Progenitor cell of endocrine pancreas (in vitro differentiated cells): ENCODE results near the gene E2F8. TPM values are rescaled to one million over a fixed set of nuclear protein-coding genes. Genes with fewer than 3 reads are reported as not detected.

Experiments
- DNase-seq: peaks from one replicate; pipeline ENCODE4 v3.0.0; 2021; ENCODE audit warnings: low spot score; ENCODE audit not compliant: unreplicated experiment
- H3K27ac Mint-ChIP-seq: 2 replicates; pipeline ENCODE4 v1.8.0; 2021; ENCODE audit warnings: mild to moderate bottlenecking, moderate library complexity, mixed read lengths
- H3K27me3 Mint-ChIP-seq: 2 replicates; pipeline ENCODE4 v1.8.0; 2021; ENCODE audit warnings: mixed read lengths
- H3K36me3 Mint-ChIP-seq: 2 replicates; pipeline ENCODE4 v1.8.0; 2022; ENCODE audit warnings: mixed read lengths; ENCODE audit not compliant: insufficient read depth
- H3K4me1 Mint-ChIP-seq: 2 replicates; pipeline ENCODE4 v1.8.0; 2021; ENCODE audit warnings: low read depth, mixed read lengths
- H3K4me3 Mint-ChIP-seq: 2 replicates; pipeline ENCODE4 v1.8.0; 2021; ENCODE audit warnings: low read depth, mild to moderate bottlenecking, moderate library complexity, mixed read lengths
- H3K9me3 Mint-ChIP-seq: 2 replicates; pipeline ENCODE4 v1.8.0; 2021; ENCODE audit warnings: low read depth, mixed read lengths
- total RNA-seq: library from RNA; stranded (reverse); gene quantifications from 2 replicates; pipeline ENCODE4 v1.2.1, GENCODE V29; 2021
- TF ChIP-seq, protein P1 (sequence below): fragments of 200-600 bp; sonication (generic); IDR thresholded peaks from one replicate; pipeline ENCODE4 v1.5.0; 2021; ENCODE audit warnings: antibody characterized with exemption, mild to moderate bottlenecking; ENCODE audit not compliant: unreplicated experiment

The E2F8 gene
- total RNA-seq, 1 donor from 2014 or later, result 9.2 TPM

DNA sequence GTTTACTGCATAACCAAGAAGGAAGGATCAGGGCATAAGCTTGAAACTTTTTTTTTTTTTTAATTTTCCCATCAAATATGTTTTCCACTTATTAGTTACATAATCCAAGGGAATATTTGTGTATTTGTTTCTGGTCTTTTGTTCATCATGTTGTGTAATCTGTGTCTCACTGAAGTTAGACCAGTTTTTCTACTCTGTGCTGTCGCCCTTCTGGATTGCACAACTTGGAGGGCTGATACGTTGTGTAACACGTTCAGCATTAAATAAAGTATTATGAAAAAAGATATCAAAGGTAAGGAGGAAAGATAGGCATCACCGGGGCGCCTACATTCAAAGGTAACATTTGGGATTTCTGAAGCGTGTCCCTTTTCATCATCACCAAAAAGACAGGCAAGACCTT is 3.3 kb upstream of the E2F8 start:
- Mint-ChIP-seq H3K4me1 (peaks cover 5% of the 10 kb centered on the region), H3K4me3 (no peak overlapping the region), H3K27me3 (peaks cover 34% of the 10 kb centered on the region), H3K9me3 (peaks cover 13% of the 10 kb centered on the region), H3K27ac (no peak overlapping the region), H3K36me3 (peaks cover 4% of the 10 kb centered on the region)
- TF ChIP-seq, protein P1, sequence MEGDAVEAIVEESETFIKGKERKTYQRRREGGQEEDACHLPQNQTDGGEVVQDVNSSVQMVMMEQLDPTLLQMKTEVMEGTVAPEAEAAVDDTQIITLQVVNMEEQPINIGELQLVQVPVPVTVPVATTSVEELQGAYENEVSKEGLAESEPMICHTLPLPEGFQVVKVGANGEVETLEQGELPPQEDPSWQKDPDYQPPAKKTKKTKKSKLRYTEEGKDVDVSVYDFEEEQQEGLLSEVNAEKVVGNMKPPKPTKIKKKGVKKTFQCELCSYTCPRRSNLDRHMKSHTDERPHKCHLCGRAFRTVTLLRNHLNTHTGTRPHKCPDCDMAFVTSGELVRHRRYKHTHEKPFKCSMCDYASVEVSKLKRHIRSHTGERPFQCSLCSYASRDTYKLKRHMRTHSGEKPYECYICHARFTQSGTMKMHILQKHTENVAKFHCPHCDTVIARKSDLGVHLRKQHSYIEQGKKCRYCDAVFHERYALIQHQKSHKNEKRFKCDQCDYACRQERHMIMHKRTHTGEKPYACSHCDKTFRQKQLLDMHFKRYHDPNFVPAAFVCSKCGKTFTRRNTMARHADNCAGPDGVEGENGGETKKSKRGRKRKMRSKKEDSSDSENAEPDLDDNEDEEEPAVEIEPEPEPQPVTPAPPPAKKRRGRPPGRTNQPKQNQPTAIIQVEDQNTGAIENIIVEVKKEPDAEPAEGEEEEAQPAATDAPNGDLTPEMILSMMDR, result no peak
- DNase-seq, result no peak

- Mint-ChIP-seq H3K27ac (no peak overlapping the region), H3K4me1 (peaks cover 5% of the 10 kb centered on the region), H3K9me3 (peaks cover 8% of the 10 kb centered on the region), H3K27me3 (peaks cover 35% of the 10 kb centered on the region), H3K36me3 (peaks cover 4% of the 10 kb centered on the region), H3K4me3 (no peak overlapping the region)
- no peak for DNase-seq
- TF ChIP-seq, protein P1, result no peak
Observed at GRCh38 chr11:19243613-19244012, 2.9 kb upstream of the E2F8 start.

DNA sequence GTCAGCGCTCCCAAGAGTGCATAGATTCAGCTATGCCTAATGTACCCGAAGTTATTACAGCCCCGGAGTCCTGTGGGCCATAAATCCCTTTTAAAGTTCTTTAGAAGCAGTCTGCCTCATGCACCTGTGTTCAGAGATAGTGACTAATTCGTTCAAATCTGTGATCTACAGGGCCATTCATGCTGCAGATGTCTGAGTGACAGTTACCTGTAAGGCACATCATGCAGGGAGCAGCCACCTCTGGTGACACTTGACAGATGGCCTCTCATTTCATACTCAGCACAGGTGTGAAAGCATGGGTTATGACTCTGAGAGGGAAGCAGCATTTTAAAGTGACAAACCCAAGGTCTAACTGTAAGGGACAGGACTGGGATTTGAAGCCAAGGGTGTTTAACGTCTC is 2.4 kb upstream of the E2F8 start:
- TF ChIP-seq, protein P1, result no peak
- Mint-ChIP-seq H3K4me1 (peaks cover 5% of the 10 kb centered on the region), H3K9me3 (peaks cover 3% of the 10 kb centered on the region), H3K27ac (no peak overlapping the region), H3K4me3 (peak overlapping the region; percentile 3), H3K36me3 (peaks cover 1% of the 10 kb centered on the region), H3K27me3 (peaks cover 35% of the 10 kb centered on the region)
- no peak for DNase-seq

DNA sequence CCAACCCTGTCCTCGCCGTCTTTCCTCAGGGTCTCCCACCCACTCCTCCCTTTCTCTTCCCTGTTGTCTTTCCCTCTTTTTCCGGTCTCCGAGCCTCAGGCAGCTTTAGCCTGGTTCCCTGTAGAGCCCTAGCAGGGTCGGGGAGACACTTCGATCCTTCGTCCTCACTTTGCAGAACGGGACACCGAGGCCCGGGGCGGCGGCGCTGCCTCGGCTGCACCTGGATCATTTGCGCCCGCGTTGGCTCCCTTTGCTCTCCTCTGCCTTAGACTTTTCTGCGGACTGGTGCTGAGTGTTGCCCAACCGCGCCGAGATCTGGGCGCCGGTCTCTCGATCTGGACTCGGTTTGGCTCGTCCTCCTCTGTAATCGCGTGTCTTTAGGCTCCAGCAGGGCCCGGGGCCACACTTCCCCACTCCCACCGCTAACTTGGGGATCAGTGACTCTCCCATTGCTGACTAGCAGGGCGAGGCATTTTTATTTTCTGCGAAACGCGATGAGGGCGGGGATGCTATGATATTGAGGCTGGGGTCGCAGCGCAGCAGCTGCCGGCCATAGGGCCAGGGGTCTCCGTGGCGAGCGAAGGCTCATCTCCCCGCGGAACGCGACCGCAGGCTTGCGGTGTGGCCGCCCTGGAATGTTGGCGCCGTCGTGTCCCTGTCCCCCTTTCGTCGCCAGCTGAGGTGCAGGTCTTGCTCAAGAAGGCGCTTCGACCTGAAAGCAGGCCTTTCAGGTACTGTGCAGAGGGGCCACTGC is 1.6 kb upstream of the E2F8 start:
- H3K27ac Mint-ChIP-seq, result peak overlapping the region; percentile 90
- H3K4me3 Mint-ChIP-seq, result peak overlapping the region; percentile 87
- peaks cover 35% of the 10 kb centered on the region for H3K27me3 Mint-ChIP-seq
- no peaks in the 10 kb centered on the region for H3K9me3 Mint-ChIP-seq
- peaks cover 5% of the 10 kb centered on the region for H3K4me1 Mint-ChIP-seq
- peaks cover 3% of the 10 kb centered on the region for H3K36me3 Mint-ChIP-seq
- TF ChIP-seq, protein P1, result no peak
- DNase-seq, result peak; percentile 15

DNA sequence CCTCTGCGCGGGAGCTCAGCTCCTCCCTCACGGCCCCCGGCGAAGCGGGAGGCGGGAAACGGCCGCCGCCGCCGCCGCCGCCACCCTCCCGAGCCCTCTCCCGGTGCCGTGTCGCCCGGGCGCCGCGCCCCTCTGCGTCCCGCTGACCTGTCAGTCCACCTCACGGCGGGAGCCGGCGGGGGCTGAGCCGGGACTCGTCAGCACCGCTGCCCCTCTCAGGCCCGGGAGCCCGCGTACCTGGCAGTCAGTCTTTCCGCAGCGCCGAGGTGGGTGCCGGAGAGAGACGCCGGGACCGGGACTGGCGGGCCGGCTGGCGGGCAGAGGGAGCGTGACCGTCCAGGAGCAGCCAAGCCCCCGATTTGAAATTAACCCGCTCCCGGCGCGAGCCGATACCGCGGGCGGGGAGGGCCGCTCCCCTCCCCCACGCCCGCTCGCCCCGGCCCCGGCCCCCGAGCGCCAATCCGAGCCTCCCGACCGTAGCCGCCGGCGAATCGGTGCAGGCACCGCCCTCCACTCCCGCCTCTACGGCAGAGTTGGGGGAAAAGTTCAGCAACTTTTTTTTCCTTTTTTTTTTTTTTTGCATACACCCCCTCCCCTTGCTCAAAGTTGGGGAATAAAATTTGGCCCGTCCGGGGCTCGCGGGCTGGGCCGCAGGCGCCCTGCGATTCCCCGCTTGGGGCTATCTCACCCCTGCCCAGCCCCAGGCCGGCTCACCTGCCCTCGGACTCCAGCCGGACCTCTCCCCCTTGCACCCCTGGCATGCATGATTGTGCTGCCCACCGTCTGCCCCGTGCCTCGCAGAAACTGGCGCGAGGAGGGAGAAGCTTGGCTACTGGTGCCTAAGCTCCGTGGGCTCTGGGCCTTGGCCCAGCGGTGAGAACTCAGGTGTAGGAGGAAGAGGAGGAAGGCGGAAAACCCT is 774 bp upstream of the E2F8 start:
- Mint-ChIP-seq H3K4me3 (peak overlapping the region; percentile 87), H3K9me3 (no peaks in the 10 kb centered on the region), H3K4me1 (peaks cover 5% of the 10 kb centered on the region), H3K27me3 (peaks cover 32% of the 10 kb centered on the region), H3K27ac (peak overlapping the region; percentile 90), H3K36me3 (peaks cover 4% of the 10 kb centered on the region)
- DNase-seq, result peak; percentile 41
- TF ChIP-seq, protein P1, result no peak
